GM21737 (cell line): Measurements from ENCODE around the gene AFAP1L1.
"Not testable (repeated sequence)": the region's sequence is repeated elsewhere in the genome, so short reads cannot be mapped to it uniquely, and the experiment has no call there.

Source experiments
- ATAC-seq: cut with Tn5 transposase; IDR thresholded peaks from one replicate; pipeline ENCODE4 v1.9.1; 2021; ENCODE audit warnings: mild to moderate bottlenecking, moderate library complexity; ENCODE audit not compliant: unreplicated experiment

The AFAP1L1 gene

DNA sequence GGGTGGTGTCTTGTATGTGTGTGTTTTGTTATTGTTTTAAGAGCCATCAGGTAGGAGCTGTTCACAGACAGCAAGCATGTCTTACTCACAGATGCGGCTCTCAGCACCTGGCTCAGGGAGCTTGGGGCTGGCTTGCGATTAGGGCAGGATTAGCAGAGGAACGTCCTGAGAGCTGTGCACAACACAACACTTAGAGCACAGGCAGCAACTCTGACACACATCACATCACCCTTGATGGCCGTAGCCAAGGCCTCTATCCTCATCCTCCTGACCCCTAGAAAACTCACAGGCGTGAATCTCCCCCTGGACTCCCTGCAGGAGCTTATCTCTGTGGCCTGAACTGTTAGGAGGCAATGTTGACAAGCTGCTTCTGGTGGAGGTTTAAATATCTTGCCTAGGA is 114.5 kb downstream of the AFAP1L1 start:
- ATAC-seq = no peak

DNA sequence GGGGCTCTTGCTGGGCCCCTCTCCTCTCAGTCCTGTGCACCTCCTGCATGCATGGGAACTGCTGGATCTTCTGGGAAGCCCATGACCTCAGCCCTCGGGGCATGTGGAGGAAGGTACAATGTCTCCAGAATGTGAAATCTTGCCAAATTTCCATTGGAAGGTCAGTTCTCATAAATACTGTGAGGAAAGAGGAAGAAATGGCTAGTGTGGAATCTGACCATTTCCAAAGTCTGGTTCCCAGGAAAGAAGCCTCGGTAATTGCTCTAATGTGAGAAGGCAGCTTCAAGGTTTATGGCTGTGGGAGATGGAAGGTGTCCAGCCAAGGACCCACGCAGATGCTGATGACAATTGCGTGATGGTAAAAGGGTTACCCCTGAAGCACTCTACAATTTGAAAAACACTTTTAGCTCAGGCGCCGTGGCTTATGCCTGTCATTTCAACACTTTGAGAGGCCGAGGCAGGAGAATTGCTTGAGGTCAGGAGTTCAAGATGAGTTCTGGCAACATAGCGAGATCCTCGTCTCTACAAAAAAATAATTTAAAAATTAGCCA is 115.5 kb downstream of the AFAP1L1 start:
- ATAC-seq = no peak

DNA sequence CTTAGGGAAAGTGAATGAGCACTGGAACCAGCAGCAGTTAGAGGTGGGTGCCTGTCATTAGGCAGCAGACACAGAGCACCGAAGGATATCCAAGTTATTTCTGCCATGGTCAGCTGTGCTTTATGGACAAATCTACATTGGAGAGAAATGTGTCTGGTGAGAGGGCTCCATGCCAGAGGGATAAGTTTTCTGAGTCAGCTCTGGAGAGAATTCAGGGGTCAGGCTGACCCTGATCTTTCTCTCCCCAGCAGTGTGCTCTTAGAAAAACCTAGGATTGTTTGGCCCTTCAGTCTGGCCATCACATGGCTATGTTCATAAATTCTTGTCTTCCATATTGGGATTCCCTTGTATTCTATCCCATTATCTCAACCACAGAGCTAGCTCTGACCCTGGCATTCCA is 116.3 kb downstream of the AFAP1L1 start:
- ATAC-seq = no peak

DNA sequence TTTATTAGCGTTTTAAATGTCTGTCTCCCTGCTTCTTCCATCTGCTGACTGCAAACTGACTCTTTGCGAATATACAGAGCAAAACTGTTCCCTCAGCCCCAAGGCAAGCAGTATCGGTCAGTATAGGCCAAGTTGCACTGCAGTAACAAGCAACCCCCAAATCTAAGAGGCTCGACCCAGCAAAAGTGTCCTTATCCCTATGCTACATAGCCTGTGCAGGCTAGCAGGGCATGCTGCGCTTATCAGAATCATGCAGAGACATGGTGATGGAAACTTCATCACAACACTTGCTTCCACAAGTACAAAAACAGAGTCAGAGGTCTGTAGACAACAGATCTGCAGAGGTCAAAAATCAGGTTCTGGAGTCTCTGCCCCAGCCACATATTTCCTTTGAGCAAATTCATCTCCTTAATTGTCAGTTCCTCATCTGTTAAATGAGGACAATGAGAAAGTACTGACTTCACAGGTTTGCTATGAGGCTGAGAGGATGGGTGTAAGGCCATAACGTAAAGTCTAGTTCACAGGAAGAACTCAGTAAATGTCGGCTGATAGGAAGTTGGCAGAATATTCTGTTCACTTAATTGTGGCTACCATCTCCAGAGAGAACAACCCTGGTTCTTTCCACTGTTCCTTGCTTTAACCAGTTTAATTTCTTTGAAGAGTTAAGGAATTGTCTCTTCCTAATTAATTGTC is 117.0 kb downstream of the AFAP1L1 start:
- no peak for ATAC-seq

DNA sequence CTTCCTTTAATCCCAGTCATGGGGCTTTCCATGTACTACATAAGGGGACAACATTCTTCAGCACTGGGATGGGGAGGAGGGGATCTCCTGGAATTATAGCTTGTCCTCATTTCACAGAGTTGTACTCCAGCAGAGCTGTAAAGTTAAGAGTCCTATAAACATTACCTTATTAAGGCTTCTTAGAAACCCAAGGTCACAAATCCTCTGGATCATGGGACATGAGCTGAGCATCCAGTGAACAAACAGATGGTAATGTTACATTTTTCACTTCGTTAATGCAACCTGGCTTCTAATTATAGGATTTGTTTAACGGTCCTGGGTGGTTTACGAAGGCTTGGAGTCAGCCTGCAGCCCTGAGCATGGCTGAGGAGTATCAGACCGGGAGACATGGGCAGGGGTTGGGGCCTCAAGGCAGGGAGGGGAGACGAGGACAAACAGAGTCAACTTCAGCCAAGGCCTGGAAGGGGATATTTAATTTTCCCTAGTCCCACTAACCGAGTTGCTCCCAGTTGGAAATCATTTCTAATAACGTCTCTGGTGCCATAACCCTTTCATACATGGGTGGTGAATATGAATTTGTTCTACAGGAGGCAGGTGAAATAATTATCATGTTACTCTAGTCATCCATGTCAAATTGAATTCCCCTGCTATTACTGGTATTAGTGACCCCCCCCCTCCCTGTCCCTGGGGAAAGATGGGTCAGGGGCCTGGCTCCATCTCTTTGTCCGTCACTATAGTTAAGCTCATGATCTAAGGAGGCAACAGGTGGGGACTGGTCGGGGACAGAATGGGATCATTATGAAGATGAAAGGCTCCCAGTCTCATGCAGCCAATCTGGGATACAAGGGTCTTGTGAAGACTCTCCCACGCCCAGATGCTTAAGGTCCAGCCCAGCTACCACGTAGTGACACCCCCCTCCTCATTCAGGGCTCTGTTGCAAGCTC is 118.2 kb downstream of the AFAP1L1 start:
- ATAC-seq = no peak

DNA sequence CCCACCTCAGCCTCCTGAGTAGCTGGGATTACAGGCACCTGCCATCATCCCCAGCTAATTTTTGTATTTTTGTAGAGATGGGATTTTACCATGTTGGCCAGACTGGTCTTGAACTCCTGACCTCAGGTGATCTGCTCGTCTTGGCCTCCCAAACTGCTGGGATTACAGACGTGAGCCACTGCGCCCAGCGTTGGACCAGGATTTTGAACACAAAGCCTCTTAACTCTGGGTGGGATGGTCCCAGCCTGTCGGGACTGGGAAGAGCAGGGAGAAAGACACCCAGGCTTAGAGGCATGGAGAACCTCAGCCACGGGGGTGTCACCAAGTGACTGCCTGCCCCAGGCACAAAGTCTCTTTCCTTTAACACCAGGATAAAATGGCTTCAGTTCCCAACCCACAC is 119.4 kb downstream of the AFAP1L1 start:
- ATAC-seq = not testable (repeated sequence)
